Esophagus muscularis mucosa (tissue), 4 donors: ENCODE data around the gene MYH16. TPM values are rescaled to one million over a fixed set of nuclear protein-coding genes. Genes with fewer than 3 reads are reported as not detected.
"Not testable (repeated sequence)": the region's sequence is repeated elsewhere in the genome, so short reads cannot be mapped to it uniquely, and the experiment has no call there.

Source experiments
- DNase-seq: peaks from one replicate; pipeline ENCODE4 v3.0.0-alpha.2; 2017; ENCODE audit errors: extremely low spot score
- H3K27ac ChIP-seq, 4 donors: fragments of 200-600 bp; sonication (generic); replicated peaks in 1 of 4; 1 replicate in 3 of 4; 2 replicates in 1 of 4; pipeline ENCODE4 v1.5.1; 2016 to 2019; ENCODE audit warnings: mild to moderate bottlenecking in 1 of 4
- H3K27me3 ChIP-seq, 4 donors: fragments of 200-600 bp; sonication (generic); one replicate each; pipeline versions ENCODE4 v1.5.1 to v1.6.0; 2016 to 2019
- H3K36me3 ChIP-seq, 4 donors: fragments of 200-600 bp; sonication (generic); one replicate each; pipeline ENCODE4 v1.5.1; 2016 to 2019
- H3K4me1 ChIP-seq, 4 donors: fragments of 200-600 bp; sonication (generic); one replicate each; pipeline ENCODE4 v1.5.1; 2016 to 2019
- H3K4me3 ChIP-seq, 4 donors: fragments of 200-600 bp; sonication (generic); 1 replicate in 2 of 4; 2 replicates in 2 of 4; pipeline ENCODE4 v1.5.1; 2016 to 2019; ENCODE audit warnings: mild to moderate bottlenecking in 4 of 4, moderate library complexity in 1 of 4
- H3K9me3 ChIP-seq, 4 donors: fragments of 200-600 bp; sonication (generic); 1 replicate in 3 of 4; 2 replicates in 1 of 4; pipeline ENCODE4 v1.5.1; 2016 to 2019
- EP300 ChIP-seq: sonication (generic); formaldehyde crosslinking; IDR thresholded peaks from one replicate; pipeline ENCODE4 v1.6.1; 2017; ENCODE audit warnings: antibody characterized with exemption
- POLR2A ChIP-seq: fragments of 450-650 bp; IDR thresholded peaks from one replicate; pipeline ENCODE4 v1.6.1; 2017; ENCODE audit warnings: antibody characterized with exemption, moderate library complexity, mild to moderate bottlenecking, low read depth
- POLR2AphosphoS5 ChIP-seq, 2 donors: sonication (generic); formaldehyde crosslinking; IDR thresholded peaks; one replicate each; pipeline ENCODE4 v1.6.1; 2017; ENCODE audit warnings: antibody characterized with exemption in 2 of 2
- WGBS: methylation state at CpG from one replicate; pipeline ENCODE4 v1.1.5; 2018; 5-methylcytosine and 5-hydroxymethylcytosine counted together
- intact Hi-C: fragments of 100-400 bp; cut with DNase I; formaldehyde crosslinking; loops from one replicate; pipeline ENCODE4 v1.15.1; 2023
- total RNA-seq, 4 donors: library from RNA; depleted of rRNA; stranded (reverse); fragments of >200 nt; gene quantifications; one replicate each; pipeline versions ENCODE4 v1.1.0 to v1.2.1, GENCODE V29; 2016
- TF ChIP-seq, protein P1 (sequence below), 3 experiments: fragments of 200-600 bp in 2 of 3; fragments of 450-650 bp in 1 of 3; sonication (generic) in 2 of 3; IDR thresholded peaks; one replicate each; pipeline ENCODE4 v1.5.1; 2017 to 2019; ENCODE audit warnings: antibody characterized with exemption in 3 of 3, mild to moderate bottlenecking in 2 of 3, moderate library complexity in 1 of 3

MYH16 gene
- total RNA-seq, 4 donors from 2014 or later, result not detected

DNA sequence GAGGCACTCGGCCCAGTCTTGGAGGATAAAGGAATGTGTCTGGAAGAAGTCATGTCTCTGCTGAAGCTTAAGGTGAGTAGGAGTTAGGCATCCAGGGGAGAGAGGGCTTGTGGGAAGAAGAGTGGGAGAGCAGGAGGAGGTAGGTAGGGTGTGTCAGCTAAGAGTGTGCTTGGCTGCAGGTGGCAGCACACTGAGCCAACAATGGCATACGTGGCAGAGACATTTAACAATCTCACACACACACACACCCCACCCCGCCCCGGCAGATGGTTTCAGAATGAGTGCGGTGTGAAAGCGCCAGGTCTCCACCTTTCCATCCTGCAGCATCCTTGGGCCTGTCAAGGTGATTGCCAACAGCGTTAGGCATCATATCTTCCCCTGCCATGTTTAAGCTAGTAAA is 41.9 kb downstream of the MYH16 start:
- Histone ChIP-seq H3K27ac (no peak overlapping the region), H3K36me3 (no peaks in the 10 kb centered on the region), H3K9me3 (peaks cover 0 to 7% (median 3%) of the 10 kb centered on the region in 4 donors), H3K27me3 (no peaks in the 10 kb centered on the region), H3K4me3 (no peak overlapping the region), H3K4me1 (peaks cover 0 to 8% (median 7%) of the 10 kb centered on the region in 4 donors)
- 87% methylated on average over 7 of the region's 7 CpGs for WGBS
- intact Hi-C loops, result loop anchor here (5.0 kb wide), 1 partner anchor 172 kb away; the partner anchor contains the start of gene SMURF1
- DNase-seq, result no peak
- TF ChIP-seq POLR2AphosphoS5 (IDR thresholded peaks at IDR 0.05) (no peak), POLR2A (no peak), EP300 (no peak)
- TF ChIP-seq, protein P1, sequence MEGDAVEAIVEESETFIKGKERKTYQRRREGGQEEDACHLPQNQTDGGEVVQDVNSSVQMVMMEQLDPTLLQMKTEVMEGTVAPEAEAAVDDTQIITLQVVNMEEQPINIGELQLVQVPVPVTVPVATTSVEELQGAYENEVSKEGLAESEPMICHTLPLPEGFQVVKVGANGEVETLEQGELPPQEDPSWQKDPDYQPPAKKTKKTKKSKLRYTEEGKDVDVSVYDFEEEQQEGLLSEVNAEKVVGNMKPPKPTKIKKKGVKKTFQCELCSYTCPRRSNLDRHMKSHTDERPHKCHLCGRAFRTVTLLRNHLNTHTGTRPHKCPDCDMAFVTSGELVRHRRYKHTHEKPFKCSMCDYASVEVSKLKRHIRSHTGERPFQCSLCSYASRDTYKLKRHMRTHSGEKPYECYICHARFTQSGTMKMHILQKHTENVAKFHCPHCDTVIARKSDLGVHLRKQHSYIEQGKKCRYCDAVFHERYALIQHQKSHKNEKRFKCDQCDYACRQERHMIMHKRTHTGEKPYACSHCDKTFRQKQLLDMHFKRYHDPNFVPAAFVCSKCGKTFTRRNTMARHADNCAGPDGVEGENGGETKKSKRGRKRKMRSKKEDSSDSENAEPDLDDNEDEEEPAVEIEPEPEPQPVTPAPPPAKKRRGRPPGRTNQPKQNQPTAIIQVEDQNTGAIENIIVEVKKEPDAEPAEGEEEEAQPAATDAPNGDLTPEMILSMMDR (IDR thresholded peaks at IDR 0.05), result no peak

DNA sequence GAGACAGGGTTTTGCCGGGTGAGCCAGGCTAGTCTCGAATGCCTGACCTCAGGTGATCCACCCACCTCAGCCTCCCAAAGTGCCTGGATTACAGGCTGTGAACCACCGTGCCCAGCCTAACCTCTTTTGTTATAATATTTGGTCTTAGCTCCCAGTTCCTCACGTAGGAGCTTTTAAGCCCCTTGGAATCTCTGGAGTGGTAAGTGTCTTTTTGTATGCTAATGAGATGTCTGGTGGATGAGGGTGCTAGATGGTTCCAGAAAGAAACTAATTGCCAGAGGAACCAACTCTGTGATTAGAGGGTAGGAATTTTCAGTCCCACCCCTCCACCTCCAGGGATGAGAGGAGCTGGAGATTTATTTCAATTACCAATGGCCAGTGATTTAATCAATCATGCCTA is 47.7 kb downstream of the MYH16 start:
- no peak for DNase-seq
- Histone ChIP-seq H3K4me3 (no peak overlapping the region), H3K36me3 (no peaks in the 10 kb centered on the region), H3K9me3 (no peaks in the 10 kb centered on the region), H3K27ac (no peak overlapping the region), H3K4me1 (peaks cover 7 to 10% (median 9%) of the 10 kb centered on the region in 4 donors), H3K27me3 (no peaks in the 10 kb centered on the region)
- TF ChIP-seq POLR2A (no peak), POLR2AphosphoS5 (IDR thresholded peaks at IDR 0.05) (no peak), EP300 (no peak)
- TF ChIP-seq, protein P1 (IDR thresholded peaks at IDR 0.05), result no peak
- WGBS, result 59% methylated on average over 4 of the region's 4 CpGs
- intact Hi-C loops, result no loop called here

DNA sequence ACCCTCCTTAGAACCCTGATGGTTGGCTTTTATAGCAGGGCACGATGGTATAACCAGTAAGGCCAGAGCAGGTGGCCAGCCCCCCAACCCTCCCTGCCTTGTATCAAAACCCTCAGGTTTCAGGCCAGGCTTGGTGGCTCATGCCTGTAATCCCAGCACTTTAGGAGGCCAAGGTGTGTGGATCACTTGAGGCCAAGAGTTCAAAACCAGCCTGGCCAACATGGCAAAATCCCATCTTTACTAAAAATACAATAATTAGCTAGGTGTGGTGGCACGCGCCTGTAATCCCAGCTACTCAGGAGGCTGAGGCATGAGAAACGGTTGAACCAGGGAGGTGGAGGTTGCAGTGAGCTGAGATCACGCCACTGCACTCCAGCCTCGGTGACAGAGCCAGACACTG is 50.0 kb downstream of the MYH16 start:
- H3K9me3 ChIP-seq, H3K36me3 ChIP-seq, intact Hi-C loops, H3K27ac ChIP-seq, DNase-seq, H3K27me3 ChIP-seq, H3K4me3 ChIP-seq: not testable (repeated sequence)
- peaks cover 18 to 25% (median 23%) of the 10 kb centered on the region in 4 donors for H3K4me1 ChIP-seq
- WGBS, result 94% methylated on average over 6 of the region's 6 CpGs

DNA sequence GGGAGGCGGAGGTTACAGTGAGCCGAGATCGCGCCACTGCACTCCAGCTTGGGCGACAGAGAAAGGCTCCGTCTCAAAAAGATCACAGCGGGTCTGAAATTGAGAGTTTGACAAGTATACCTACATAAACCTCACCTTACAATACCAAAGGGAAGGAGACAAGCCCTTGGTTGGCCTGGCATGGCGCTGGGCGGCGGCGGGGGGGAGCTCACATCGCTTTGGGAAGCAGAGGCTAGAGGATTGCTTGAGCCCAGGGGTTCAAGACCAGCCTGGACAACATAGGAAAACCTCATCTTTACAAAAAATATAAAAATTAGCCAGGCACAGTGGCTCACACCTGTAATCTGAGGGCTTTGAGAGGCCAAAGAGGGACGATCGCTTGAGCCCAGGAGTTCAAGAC is 51.9 kb downstream of the MYH16 start:
- H3K4me1 ChIP-seq, result peaks cover 31 to 44% (median 42%) of the 10 kb centered on the region in 4 donors
- H3K36me3 ChIP-seq, result peaks cover 0 to 5% (median 0%) of the 10 kb centered on the region in 4 donors
- no peak for DNase-seq
- WGBS, result 98% methylated on average over 14 of the region's 14 CpGs
- intact Hi-C loops, result no loop called here
- no peak overlapping the region for H3K4me3 ChIP-seq
- TF ChIP-seq POLR2A, result no peak
- TF ChIP-seq, protein P1 (IDR thresholded peaks at IDR 0.05), result no peak
- TF ChIP-seq EP300, result no peak
- no peak for TF ChIP-seq POLR2AphosphoS5 (IDR thresholded peaks at IDR 0.05)
- H3K9me3 ChIP-seq, result no peaks in the 10 kb centered on the region
- no peaks in the 10 kb centered on the region for H3K27me3 ChIP-seq
- no peak overlapping the region for H3K27ac ChIP-seq

DNA sequence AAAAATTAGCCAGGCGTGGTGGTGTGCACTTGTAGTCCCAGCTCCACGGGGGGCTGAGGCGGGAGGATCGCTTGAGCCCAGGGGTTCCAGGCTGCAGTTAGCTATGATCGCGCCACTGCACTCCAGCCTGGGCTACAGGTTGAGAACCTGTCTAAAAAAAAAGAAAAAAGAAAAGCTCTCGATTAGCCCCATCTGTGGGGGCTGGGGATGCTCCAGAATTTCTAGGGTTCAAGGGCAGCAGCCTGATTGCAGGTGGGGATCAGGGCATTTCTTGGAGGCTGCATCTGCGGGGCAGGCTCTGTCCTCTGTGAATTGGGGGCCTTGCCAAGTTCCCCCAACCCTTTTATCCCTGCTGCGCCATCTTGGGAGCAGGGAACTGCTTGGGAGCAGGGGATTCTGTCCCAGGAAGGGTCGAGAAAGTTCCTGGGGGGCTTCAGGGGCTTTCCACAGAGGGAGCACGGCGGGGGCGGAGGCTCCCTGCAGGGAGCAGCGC is 52.4 kb downstream of the MYH16 start:
- 13% methylated on average over 8 of the region's 14 CpGs for WGBS
- H3K27ac ChIP-seq, result peak overlapping the region; percentile 82 to 92 (median 90)
- TF ChIP-seq, protein P1 (IDR thresholded peaks at IDR 0.05), result no peak

More for the DNA sequence above, 52.4 kb downstream of the MYH16 start:
- intact Hi-C loops, result no loop called here
- Histone ChIP-seq H3K9me3 (no peaks in the 10 kb centered on the region), H3K36me3 (peaks cover 0 to 5% (median 0%) of the 10 kb centered on the region in 4 donors), H3K4me1 (peaks cover 36 to 46% (median 45%) of the 10 kb centered on the region in 4 donors), H3K27me3 (no peaks in the 10 kb centered on the region), H3K4me3 (peak overlapping the region; percentile 77 to 99 (median 90))
- DNase-seq, result no peak
